HEK293T (cell line): Measurements from ENCODE around the gene C4orf17.

Experiments used
- CTCF ChIA-PET: fragments of 350-600 bp; formaldehyde crosslinking; extraction: SDS; loops from one replicate; lab custom pipeline; 2021; ENCODE audit warnings: antibody characterized with exemption, inconsistent platforms; lab: Yijun Ruan, JAX
- POLR2A ChIA-PET: fragments of 350-600 bp; formaldehyde crosslinking; extraction: SDS; loops from one replicate; lab custom pipeline; 2020; ENCODE audit warnings: antibody characterized with exemption, inconsistent platforms; lab: Yijun Ruan, JAX
- DNase-seq: peaks from one replicate; pipeline ENCODE4 v3.0.0; 2012; ENCODE audit warnings: mixed read lengths; ENCODE audit errors: extremely low spot score
- ARNT ChIP-seq: fragments of 450-650 bp; IDR thresholded peaks from 2 replicates; pipeline ENCODE4 v1.6.1; 2017; ENCODE audit warnings: mild to moderate bottlenecking
- CTBP1 ChIP-seq: fragments of 450-650 bp; IDR thresholded peaks from 2 replicates; pipeline ENCODE4 v1.6.1; 2016; ENCODE audit warnings: borderline replicate concordance
- FOXA1 ChIP-seq: fragments of 450-650 bp; IDR thresholded peaks from 2 replicates; pipeline ENCODE4 v1.6.1; 2016; ENCODE audit warnings: mild to moderate bottlenecking
- FOXM1 ChIP-seq: fragments of 450-650 bp; IDR thresholded peaks from 2 replicates; pipeline ENCODE4 v1.6.1; 2017; ENCODE audit warnings: mild to moderate bottlenecking, borderline replicate concordance
- LEF1 ChIP-seq: fragments of 450-650 bp; IDR thresholded peaks from 2 replicates; pipeline ENCODE4 v1.6.1; 2017; ENCODE audit warnings: mild to moderate bottlenecking, borderline replicate concordance
- SP1 ChIP-seq: fragments of 450-650 bp; IDR thresholded peaks from 2 replicates; pipeline ENCODE4 v1.6.1; 2017
- SUZ12 ChIP-seq: fragments of 450-650 bp; IDR thresholded peaks from 2 replicates; pipeline ENCODE4 v1.6.1; 2016; ENCODE audit warnings: mild to moderate bottlenecking
- TF ChIP-seq, protein P1 (sequence below): fragments of 450-650 bp; IDR thresholded peaks from 2 replicates; pipeline ENCODE4 v1.6.1; 2016

C4orf17 gene

DNA sequence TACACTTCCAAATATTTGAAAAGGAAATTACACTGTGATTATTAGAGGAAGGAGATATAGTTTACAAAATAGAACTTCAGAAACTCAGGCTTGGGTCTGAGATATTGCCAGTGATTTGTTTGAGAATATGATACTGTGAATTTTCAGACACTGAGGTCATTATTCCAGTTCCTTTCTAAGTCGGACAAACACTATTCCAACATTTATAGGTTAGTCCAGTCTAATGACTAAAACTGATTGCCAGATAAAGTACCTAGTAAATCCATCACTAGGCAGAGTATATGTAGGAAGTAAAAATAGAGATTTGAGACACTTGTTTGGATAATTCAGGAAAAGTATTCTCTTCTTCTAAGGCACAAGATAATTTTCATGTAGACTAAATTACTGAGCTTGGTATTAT lies 77.0 kb downstream of the C4orf17 start:
- TF ChIP-seq LEF1 = no peak
- TF ChIP-seq FOXM1 = no peak
- TF ChIP-seq, protein P1, sequence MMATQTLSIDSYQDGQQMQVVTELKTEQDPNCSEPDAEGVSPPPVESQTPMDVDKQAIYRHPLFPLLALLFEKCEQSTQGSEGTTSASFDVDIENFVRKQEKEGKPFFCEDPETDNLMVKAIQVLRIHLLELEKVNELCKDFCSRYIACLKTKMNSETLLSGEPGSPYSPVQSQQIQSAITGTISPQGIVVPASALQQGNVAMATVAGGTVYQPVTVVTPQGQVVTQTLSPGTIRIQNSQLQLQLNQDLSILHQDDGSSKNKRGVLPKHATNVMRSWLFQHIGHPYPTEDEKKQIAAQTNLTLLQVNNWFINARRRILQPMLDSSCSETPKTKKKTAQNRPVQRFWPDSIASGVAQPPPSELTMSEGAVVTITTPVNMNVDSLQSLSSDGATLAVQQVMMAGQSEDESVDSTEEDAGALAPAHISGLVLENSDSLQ = no peak; the same call in 1 of the 2 replicates
- TF ChIP-seq FOXA1 = no peak
- no peak for TF ChIP-seq SUZ12
- no peak for TF ChIP-seq CTBP1
- no peak for TF ChIP-seq SP1
- CTCF ChIA-PET = no interaction called here
- POLR2A ChIA-PET = interaction anchor here (0.6 kb wide), 1 partner anchor 305 kb away, joined by 3 read pairs; no protein-coding TSS in a partner anchor
- no peak for DNase-seq

GRCh38 chr4:99591757-99592156 lies 80.9 kb downstream of the C4orf17 start:
- no peak for DNase-seq
- POLR2A ChIA-PET = no interaction called here
- CTCF ChIA-PET = no interaction called here
- no peak for TF ChIP-seq ARNT
